ENCODE results near the gene PPP1R26.

DNA sequence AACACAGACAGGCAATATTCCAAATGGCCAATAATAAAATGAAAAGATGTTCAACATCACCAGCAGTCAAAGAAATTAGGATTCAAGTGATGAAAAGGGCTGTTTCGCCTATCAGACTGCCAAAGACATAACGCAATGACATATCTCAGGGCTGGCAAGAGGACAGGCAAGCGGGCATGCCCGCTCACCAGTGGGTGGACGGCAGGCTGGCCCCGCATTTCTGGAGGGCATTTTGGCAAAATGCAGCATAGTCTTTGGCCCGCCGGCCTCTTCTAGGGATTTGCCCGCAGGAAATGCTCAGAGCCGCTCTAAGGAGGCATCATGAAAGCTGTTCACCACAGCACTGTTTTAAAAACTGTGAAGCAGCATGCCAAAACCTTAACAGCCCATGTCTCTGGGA lies 1.4 kb upstream of the PPP1R26 start:
- TF ChIP-seq CTCF (IDR thresholded peaks at IDR 0.05) (no peak), POLR2A (IDR thresholded peaks at IDR 0.05; ENCODE audit: low read depth) (no peak), EP300 (IDR thresholded peaks at IDR 0.05) (no peak), POLR2AphosphoS5 (IDR thresholded peaks at IDR 0.05) (no peak)

All from esophagus muscularis mucosa (tissue), 4 donors.